CD4-positive, alpha-beta T cell treated with Interleukin-6 for 4 hours (primary cell): ENCODE measurements around the gene ZNF446.
"Not testable (repeated sequence)": the region's sequence is repeated elsewhere in the genome, so short reads cannot be mapped to it uniquely, and the experiment has no call there.

ENCODE experiments used
- DNase-seq: peaks from one replicate; pipeline ENCODE4 v3.0.0-alpha.2; 2020; ENCODE audit warnings: mixed read lengths

ZNF446 gene

DNA sequence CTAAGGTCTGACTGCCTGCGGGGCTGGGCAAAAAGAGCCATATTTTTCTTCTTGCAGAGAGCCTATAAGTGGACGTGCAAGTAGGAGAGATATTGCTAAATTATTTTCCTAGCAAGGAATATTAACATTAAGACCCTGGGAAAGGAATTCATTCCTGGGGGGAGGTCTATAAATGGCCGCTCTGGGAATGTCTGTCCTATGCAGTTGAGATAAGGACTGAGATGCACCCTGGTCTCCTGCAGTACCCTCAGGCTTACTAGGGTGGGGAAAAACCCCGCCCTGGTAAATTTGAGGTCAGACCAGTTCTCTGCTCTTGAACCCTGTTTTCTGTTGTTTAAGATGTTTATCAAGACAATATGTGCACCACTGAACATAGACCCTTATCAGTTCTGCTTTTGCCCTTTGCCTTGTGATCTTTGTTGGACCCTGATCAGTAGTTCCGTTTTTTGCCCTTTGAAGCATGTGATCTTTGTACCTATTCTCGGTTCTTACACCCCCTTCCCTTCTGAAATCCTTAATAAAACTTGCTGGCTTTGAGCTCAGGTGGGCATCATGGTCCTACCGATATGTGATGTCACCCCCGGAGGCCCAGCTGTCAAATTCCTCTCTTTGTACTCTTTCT is 31.6 kb downstream of the ZNF446 start:
- DNase-seq = not testable (repeated sequence)

DNA sequence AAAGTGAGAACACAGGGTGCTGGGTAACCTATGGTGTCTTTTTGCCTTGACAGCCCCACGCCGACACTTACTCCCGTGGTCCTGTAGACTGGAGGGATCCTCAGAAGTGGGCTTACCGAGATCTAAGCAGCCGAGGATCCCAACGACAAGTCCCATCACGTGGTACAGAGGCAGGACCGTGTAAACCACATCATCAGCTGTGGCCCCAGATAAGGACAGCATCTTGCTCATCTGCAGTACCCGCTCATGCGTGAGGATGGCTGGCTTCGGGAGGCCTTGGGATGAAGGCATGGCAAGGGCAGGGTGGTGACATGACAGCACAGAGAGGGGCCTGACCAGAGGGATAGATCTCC is 33.6 kb downstream of the ZNF446 start:
- no peak for DNase-seq

DNA sequence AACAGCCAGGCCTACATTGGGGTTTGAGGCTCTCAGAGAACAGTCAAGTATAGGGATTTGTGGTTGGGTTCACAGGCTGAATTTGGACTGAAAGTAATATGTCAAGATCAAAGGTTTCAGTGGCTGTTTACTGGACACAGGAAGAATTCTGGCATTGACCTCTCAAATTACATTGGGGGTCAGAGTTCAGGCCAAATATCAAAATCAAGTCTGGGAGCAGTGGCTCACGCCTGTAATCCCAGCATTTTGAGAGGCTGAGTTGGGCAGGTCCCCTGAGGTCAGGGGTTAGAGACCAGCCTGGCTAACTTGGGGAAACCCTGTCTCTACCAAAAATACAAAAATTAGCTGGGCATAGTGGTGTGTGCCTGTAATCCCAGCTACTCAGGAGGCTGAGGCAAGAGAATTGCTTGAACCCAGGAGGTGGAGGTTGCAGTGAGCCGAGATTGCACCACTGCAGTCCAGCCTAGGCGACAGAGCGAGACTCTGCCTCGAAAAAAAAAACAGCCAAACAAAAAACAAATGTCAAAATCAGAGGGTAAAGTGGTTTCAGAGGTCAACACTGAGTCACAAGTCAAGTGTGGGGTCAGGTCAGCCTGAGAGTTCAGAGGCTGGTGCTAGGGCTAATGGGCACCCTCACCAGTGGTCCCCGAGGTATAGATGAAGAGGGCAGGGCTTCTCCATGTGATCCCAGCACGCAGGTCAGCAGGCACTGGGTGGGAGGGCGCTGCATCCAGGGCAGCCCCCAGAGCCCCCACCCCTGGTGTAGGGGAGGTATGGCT is 34.1 kb downstream of the ZNF446 start:
- DNase-seq = no peak

DNA sequence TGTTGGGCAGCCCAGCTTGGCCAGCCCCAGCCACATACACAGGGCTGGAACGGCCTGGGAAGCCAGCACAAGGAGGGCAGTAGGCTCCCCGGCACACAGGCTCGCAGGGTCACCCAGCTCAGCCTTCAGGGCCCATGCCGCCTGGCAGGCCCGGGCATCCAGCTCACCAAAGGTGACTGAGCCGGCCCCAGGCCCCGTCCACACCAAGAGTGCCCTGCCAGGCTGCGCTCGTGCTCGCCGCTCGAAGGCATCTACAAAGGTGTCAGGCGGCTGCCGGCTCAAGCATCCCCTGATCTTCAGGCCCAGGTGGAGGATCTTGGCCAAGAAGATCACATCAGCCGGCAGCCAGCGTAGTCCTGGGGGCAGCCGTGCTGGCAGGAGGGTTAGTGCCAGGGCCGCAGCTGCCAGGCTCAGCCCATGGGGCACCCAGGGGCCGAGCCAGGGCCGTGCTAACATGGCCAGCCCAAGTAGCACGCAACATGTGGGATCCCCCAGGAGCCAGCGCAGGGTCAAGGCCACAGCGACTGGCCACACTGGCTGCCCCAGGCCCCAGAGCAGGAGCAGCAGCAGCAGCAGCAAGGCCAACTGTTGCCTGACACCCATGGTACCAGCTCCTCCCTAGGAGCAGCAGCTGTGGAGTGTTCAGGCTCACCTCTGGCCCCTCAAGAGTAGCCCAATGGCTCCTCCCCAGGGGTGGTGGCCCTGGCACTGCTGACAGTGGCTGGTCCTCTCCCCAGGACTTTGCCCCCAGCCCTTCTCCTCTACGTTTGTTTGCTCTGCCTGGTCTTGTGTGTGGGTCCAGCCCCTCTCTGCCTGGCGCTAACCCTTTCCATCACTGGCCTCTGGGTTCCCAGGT is 35.4 kb downstream of the ZNF446 start, which contains the start of gene SLC27A5:
Gene SLC27A5, minus strand, starts transcription at position 640 of the 856 bp plus-strand sequence. Its CDS starts 37 bp downstream, at position 603.
- no peak for DNase-seq

DNA sequence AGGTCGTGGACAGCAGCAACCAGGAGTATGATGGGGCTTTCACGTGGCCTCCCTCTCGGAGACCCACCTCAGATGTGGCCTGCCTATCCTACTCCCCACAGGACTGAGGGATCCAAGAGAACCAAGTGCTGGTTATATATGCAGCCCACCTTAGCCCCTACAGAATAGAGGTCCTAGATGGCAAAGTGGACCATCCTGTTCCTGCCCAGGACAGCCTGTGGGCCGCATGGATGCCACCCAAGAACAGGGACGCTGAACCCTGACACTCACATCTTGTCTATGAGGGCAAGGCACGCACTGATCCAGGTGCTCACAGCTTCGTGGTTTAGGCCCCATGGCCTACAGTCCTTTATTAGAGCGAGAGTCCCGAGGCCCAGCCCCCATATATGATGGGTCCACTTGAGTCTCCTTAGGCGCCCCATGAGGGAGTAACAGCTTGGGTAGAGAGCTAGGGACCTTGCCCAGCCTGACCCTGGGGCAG is 37.1 kb downstream of the ZNF446 start:
- no peak for DNase-seq

DNA sequence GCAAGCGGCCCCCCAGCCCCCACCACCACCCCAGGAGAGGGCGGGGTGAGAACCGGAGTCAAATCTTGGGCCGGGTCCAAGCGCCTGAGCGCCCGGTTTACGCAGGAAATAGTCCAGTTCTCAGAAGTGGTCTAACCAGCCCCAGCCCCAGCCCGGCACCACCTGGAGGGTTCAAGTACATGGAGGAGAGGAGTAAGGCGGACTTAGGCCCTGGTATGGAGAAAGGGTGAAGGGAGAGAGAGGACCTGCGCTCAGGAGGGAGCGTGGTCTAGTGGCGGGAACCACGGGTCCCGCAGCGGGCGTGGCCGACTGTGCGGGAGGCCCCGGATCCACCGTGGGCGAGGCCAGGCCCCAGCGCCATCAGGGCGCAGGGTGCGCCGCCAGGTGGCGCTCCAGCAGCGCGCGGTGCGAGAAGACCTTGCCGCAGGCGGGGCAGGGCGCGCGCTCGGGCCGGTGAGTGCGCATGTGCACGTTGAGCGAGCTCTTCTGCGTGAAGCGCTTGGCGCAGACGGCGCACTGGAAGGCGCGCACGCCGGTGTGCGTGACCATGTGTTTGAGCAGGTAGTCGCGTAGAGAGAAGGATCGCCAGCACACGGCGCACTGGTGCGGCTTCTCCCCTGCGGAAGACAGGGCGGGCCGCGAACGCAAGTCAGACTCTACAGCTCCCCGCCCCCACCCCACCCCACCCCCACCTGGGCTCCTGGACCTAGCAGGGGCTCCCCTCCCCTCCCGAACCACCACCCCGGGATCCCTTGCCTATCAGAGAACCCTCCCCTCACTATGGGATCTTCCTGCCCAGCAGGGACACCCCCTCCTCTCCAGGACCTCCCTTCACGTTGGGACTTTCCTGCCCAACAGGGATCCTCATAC is 37.8 kb downstream of the ZNF446 start:
- peak; percentile 96 for DNase-seq

DNA sequence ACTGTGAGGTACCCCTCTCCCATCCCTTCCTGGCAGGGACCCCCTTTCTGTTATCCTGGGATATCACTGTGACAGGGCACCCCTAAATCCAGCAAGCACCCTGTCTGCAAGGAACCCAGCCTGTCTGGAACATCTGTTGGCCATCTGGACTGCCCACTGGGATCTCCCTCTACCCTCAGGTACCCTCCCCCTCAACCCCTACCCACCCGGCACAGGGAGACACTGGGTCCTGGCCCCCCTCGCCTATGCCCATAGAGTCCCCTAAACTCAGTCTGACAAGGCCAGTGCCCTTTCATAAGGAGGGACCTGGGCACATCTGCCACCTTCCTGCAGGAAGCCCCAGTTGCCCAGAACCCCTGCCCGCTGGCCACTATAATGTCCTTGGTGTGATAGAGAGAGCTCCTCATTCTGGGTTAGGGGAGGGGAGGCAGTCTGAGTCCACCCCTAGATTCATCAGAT is 38.4 kb downstream of the ZNF446 start:
- no peak for DNase-seq

DNA sequence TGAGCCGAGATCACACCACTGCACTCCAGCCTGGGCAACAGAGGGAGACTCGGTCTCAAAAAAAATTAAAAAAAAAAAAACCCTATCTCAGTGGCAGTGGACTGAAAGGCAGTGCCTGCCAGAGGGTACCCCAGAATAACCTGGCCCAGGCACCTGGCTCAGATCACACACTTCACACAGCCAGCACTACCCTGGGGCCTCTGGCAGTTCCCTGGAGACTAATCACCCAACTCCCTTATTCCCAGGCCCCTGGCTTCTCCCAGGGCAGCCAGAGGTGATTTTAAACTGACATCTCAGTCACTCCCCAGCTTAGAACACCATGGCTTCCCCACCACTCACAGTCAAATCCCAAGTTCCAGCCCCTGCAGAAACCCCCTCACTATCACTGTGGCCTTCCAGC is 39.1 kb downstream of the ZNF446 start:
- DNase-seq = no peak

DNA sequence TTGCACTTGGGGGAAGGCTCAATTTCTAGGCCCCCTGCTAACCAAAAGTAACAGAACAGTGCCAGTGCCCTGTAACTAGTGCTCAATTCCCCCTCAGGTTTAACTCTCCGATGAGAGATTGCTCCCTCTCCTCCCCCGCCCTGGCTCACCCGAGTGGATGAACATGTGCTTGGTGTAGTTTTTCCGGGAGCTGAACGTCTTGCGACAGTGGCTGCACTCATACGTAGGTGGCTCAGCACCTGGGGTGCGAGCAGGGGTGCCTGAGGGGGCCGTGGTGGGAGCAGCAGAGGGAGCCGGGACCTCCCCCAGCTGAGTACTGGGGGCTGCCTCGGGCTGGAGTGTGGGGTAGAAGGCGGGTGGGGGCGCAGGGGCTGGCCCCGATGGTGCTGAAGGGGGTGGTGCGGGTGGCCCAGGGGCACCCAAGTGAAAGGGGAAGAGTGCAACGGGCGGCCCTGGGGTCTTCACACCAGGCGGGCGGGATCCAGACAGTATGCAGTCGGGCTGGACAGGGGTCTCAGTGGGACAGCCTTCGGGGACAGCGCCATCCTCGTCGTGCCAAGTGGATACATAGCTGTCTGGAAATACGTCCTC is 40.2 kb downstream of the ZNF446 start:
- no peak for DNase-seq

DNA sequence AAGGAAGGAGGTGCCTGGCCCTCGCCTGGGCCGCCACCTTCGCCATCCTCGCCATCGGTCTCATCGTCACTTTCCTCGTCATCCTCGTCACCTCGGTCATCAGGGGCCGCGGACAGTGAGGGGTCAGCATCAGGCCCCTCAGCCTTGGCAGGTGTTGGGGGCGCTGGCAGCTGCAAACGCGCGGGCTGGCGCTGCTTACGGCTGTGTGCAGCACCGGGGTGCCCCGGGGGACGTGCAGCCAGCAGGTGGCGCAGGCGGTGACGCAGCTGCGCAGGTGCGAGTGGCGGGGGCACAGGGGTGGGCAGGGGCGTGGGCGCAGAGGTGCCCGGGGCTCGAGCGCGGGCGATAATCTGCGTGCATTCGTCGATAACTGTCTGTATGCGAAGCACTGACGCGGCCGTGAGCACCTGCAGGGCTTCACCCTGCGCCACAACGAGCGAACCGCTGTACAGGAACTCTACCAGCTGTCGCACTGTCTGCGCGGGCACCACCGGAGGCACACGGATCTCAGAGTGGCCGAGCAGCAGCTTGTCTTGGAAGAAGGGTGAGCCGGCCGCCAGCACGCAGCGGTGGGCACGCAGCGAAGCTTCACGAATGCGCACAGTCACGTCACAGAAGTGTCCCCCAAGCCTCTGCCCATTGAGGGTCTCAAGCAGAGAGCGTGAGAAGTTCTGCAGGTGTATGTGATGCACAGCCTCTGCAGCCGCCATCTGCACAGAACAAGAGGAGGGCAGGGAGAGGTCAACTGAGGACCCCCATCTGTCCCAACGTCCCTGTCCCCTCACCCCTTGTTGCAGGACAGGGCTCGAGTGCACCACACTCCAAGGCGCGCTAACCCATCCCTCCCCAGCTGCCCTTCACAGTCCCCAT is 41.0 kb downstream of the ZNF446 start:
- DNase-seq = no peak

DNA sequence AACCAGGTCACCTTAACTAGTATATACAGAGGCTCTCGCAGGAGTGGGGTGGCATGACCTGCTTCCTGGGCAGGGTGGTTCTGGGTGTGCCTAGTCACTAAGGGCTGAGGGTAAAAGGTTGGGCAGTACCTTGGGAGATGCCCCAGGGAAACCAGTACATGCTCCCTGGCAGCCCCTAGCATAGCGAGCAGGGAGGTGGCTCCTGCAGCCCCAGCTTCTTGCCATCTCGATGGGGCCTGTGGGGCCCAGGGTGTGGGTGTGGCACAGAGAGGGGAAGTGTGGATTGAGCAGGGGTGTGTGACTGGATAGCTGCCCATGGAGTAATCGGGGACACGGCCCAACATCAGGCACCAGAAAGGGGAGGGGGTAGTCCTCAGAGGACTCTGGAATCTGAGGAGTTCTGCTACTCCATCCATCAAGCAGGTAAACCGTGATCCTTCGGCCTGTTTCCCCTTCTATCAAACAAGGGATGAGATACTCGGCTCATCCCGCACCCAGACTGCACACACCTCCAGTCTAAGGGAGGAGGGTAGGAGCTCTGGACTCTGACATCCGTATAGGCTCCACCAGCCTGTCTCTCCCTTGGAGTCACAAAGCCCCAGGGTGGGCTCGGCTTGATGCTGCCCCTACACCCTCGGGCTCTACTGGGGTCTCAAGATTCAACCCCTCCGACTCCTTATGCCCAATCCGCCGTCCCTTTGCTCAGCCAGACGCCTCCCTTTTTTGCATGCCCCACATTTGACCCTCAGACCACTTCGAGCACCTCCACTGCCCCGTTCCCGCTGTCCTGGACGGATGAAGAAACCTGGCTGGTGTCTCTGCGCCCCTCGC is 42.3 kb downstream of the ZNF446 start:
- DNase-seq = no peak

DNA sequence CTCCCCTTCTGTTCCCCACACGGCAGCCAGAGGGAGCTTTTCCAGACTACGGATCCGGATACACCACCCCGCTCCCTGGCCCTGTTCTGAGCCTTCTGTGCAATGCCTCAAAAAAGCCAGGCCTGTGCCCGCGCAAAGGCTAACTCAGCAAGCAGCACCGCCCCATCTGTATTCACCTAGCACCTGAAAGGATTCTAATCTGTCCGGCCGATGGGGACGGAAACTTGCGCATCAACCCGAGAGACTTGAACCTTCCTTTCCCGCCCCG is 42.9 kb downstream of the ZNF446 start:
- DNase-seq = peak; percentile 66

DNA sequence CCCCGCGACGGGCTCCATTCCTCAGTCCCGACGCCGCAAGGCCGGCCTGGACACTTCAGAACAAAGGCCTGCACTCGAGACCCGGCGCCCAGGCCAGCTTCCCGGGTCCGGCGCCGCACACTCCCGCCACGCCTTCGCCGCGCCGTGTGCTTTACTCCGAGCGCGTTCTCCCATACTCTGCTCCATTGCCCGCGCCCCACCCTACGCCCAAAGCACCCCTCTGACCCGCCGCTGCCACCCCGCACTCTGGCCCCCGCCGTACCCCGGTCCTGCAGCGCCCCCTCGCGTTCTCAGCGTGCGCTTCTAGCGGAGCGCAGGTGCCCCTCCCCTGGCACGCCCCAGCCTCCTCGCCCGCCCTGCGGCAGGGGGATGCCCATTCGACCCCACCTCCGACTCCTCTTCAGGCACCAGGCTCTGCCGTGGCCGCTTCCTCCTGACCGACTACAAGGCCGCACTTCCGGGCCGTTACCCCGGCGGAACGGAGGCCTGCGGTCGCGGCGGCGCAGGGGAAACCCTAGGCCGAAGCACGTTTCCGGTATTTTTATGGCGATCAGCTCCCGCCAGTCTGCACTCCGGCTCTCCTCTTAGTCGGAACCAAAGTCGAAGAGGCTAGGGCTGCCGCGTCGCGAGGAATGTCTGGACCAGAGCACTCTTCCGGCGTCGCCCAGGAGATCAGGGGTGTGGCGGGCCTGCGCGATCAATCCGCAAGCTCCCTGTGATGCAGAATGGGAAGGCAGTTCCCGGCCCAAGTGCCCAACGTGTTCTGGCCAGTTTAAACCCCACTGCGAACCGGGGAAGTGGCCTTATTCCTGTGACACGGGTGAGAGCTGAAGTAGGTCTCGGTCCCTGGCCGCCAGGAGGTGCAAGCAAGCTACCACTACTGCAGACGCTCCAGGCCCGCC is 43.5 kb downstream of the ZNF446 start, which contains the start of gene ZBTB45:
Gene ZBTB45, minus strand, starts transcription at position 456 of the 902 bp plus-strand sequence. CDS start 2,137 bp downstream, outside the sequence.
- peak; percentile 86 for DNase-seq

DNA sequence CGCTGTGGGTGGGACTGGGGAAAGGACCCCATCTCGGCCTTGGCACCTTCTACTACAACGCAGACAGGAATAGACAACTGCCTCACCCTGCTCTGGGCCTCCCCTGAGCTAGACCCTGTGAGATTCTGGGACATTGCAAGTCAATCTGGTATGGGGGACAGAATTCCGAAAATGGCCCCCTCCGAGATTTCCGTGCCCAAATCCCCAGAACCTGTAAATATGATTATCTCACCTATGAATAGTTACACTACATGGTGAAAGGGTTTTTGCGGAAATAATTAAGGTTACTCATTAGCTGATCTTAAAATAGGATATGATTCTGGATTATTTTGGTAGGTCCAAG is 44.1 kb downstream of the ZNF446 start:
- DNase-seq = no peak

DNA sequence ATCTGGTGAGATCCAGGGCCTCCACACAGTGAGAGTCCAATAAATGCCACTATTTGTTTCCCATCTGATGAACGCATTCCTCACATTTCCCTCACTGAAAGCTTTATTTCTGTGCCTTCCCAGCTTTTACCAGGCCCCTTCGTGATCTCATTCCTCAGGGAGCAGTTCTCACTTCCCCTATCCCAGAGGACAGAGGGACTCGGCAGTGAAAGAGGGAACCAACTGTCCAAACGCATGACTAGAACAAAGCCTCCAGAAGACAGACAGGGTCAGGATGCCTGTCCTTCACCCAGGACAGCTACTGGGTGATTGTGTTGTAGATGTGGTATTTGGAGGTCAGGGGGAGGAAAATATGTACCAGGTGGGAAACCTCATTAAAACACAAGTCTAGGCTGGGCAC is 45.5 kb downstream of the ZNF446 start:
- no peak for DNase-seq

DNA sequence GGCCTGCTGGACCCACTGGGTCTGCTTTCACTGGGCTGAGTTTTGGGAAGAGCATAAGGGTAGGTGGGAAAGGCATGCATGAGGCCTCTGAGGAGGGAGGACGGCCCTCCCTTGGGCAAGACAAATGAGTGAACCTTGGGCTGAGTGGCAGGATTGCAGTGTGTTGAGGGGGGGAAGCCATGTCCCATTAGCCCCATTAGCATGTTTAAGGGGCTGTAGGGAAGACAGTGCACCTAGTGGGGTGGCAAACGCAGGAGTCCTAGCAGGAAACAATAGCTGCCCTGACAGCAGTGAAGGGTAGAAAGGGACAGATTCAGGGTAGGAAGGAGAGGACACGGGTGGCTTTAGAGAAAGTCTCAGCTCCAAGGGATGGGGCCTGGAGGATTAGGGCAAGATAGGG is 46.6 kb downstream of the ZNF446 start:
- no peak for DNase-seq

DNA sequence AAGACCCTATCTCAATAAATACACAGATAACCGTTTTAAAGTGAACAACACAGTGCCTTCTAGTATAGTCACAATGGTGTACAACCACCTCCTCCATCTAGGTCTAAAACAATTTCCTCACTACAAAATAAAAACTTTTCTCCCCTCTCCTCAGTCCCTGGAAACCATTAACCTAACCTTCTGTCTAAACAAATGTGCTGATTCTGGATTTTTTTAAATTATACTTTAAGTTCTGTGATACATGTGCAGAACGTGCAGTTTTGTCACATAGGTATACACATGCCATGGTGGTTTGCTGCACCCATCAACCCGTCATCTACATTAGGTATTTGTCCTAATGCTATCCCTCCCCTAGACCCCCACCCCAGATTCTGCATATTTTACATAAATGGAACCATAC is 53.3 kb downstream of the ZNF446 start:
- DNase-seq = no peak
